ENCODE measurements around the gene ATP9B. TPM values are rescaled to one million over a fixed set of nuclear protein-coding genes. Genes with fewer than 3 reads are reported as not detected.

ATP9B gene
- total RNA-seq, 3 donors from 2014 or later (not counting 1 experiment from before 2014, with no cell fraction given) = 66.0 to 78.9 (median 68.0) TPM

- 95% methylated on average over 8 of the region's 9 CpGs for WGBS (ENCODE audit: insufficient coverage)
Measured at GRCh38 chr18:79248495-79249060, 179.4 kb downstream of the ATP9B start.

GRCh38 chr18:79250301-79250981 lies 181.2 kb downstream of the ATP9B start:
- WGBS (ENCODE audit: insufficient coverage) = 95% methylated on average over 12 of the region's 12 CpGs
- H3K4me1 ChIP-seq (ENCODE audit: control insufficient read depth, insufficient read depth, low read length) = peaks cover 6% of the 10 kb centered on the region
- H3K27me3 Mint-ChIP-seq (ENCODE audit: low read depth in 2 of 2) = no peaks in the 10 kb centered on the region
- no peak for DNase-seq
- no peak for ATAC-seq
- no peak for TF ChIP-seq CTCF (IDR thresholded peaks at IDR 0.05)
- H3K27me3 ChIP-seq (ENCODE audit: control insufficient read depth, insufficient read depth, low read length) = no peaks in the 10 kb centered on the region
- peaks cover 20 to 28% of the 10 kb centered on the region in 2 donors for H3K4me1 Mint-ChIP-seq
- no peak overlapping the region for H3K4me3 Mint-ChIP-seq
- no peak overlapping the region for H3K27ac Mint-ChIP-seq
- intact Hi-C loops (cut with micrococcal nuclease) = no loop called here
- no peaks in the 10 kb centered on the region for H3K9me3 ChIP-seq (ENCODE audit: control insufficient read depth, insufficient read depth, low read length)
- H3K9me3 Mint-ChIP-seq = no peaks in the 10 kb centered on the region
- H3K4me3 ChIP-seq (ENCODE audit: low read length) = no peak overlapping the region
- peaks cover 11% of the 10 kb centered on the region for H3K36me3 ChIP-seq (ENCODE audit: control insufficient read depth, insufficient read depth, low read length)
- no peaks in the 10 kb centered on the region for H3K36me3 Mint-ChIP-seq
- H3K27ac ChIP-seq (ENCODE audit: low read length) = no peak overlapping the region

More at GRCh38 chr18:79248495-79249060, 179.4 kb downstream of the ATP9B start:
- H3K4me1 ChIP-seq (ENCODE audit: control insufficient read depth, insufficient read depth, low read length) = peaks cover 6% of the 10 kb centered on the region
- ATAC-seq (no peak), DNase-seq (no peak)
- H3K36me3 Mint-ChIP-seq = no peaks in the 10 kb centered on the region
- no peaks in the 10 kb centered on the region for H3K9me3 Mint-ChIP-seq
- TF ChIP-seq CTCF (IDR thresholded peaks at IDR 0.05) = no peak
- H3K9me3 ChIP-seq (ENCODE audit: control insufficient read depth, insufficient read depth, low read length) = no peaks in the 10 kb centered on the region
- no peaks in the 10 kb centered on the region for H3K27me3 ChIP-seq (ENCODE audit: control insufficient read depth, insufficient read depth, low read length)
- H3K27me3 Mint-ChIP-seq (ENCODE audit: low read depth in 2 of 2) = no peaks in the 10 kb centered on the region
- no peak overlapping the region for H3K27ac ChIP-seq (ENCODE audit: low read length)
- peaks cover 2% of the 10 kb centered on the region for H3K36me3 ChIP-seq (ENCODE audit: control insufficient read depth, insufficient read depth, low read length)
- no peak overlapping the region for H3K27ac Mint-ChIP-seq
- peaks cover 20 to 24% of the 10 kb centered on the region in 2 donors for H3K4me1 Mint-ChIP-seq
- intact Hi-C loops (cut with micrococcal nuclease) = loop anchor here (10.0 kb wide), 1 partner anchor 264 kb away; no protein-coding TSS in a partner anchor
- no peak overlapping the region for H3K4me3 Mint-ChIP-seq
- H3K4me3 ChIP-seq (ENCODE audit: low read length) = no peak overlapping the region

- WGBS (ENCODE audit: insufficient coverage) = 95% methylated on average over 7 of the region's 9 CpGs
- H3K27me3 ChIP-seq (ENCODE audit: control insufficient read depth, insufficient read depth, low read length) = no peaks in the 10 kb centered on the region
- H3K9me3 ChIP-seq (ENCODE audit: control insufficient read depth, insufficient read depth, low read length) = no peaks in the 10 kb centered on the region
- H3K27me3 Mint-ChIP-seq (ENCODE audit: low read depth in 2 of 2) = no peaks in the 10 kb centered on the region
- peaks cover 20 to 29% of the 10 kb centered on the region in 2 donors for H3K4me1 Mint-ChIP-seq
- H3K27ac ChIP-seq (ENCODE audit: low read length) = no peak overlapping the region
- H3K4me1 ChIP-seq (ENCODE audit: control insufficient read depth, insufficient read depth, low read length) = peaks cover 6% of the 10 kb centered on the region
- no peak for ATAC-seq
- peaks cover 11% of the 10 kb centered on the region for H3K36me3 ChIP-seq (ENCODE audit: control insufficient read depth, insufficient read depth, low read length)
- H3K27ac Mint-ChIP-seq = no peak overlapping the region
- H3K4me3 ChIP-seq (ENCODE audit: low read length) = no peak overlapping the region
- TF ChIP-seq CTCF (IDR thresholded peaks at IDR 0.05) = no peak
- DNase-seq = no peak
- H3K9me3 Mint-ChIP-seq = no peaks in the 10 kb centered on the region
- H3K4me3 Mint-ChIP-seq = no peak overlapping the region
- H3K36me3 Mint-ChIP-seq = no peaks in the 10 kb centered on the region
- intact Hi-C loops (cut with micrococcal nuclease) = no loop called here
Measured at GRCh38 chr18:79251021-79251420, 181.8 kb downstream of the ATP9B start.

Data from natural killer cell (primary cell).